Natural killer cell (primary cell): Measurements from ENCODE around the gene ANXA9. TPM values are rescaled to one million over a fixed set of nuclear protein-coding genes. Genes with fewer than 3 reads are reported as not detected.
A peak's percentile ranks its signal among the peaks of the same experiment; 100 is the strongest.

Experiments used
- ATAC-seq, 3 donors: fragments of 150-1000 bp in 2 of 3; fragments of 200-7000 bp in 1 of 3; cut with Tn5 transposase; 1 replicate in 1 of 3; 2 replicates in 2 of 3; pipeline ENCODE4 v1.10.0; 2021; ENCODE audit warnings: mild to moderate bottlenecking in 2 of 3, moderate library complexity in 2 of 3
- DNase-seq, 2 donors: peaks; one replicate each; pipeline versions ENCODE4 v3.0.0 to v3.0.0-alpha.2; 2013 to 2021; ENCODE audit warnings: mixed read lengths in 1 of 2
- H3K27ac ChIP-seq: one replicate; pipeline ENCODE4 v1.5.1; 2013; ENCODE audit warnings: mild to moderate bottlenecking, low read length
- H3K27me3 ChIP-seq: one replicate; pipeline ENCODE4 v1.6.1; 2013; ENCODE audit warnings: low read length; ENCODE audit not compliant: control insufficient read depth, insufficient read depth
- H3K36me3 ChIP-seq: one replicate; pipeline ENCODE4 v1.6.1; 2013; ENCODE audit warnings: low read length; ENCODE audit not compliant: control insufficient read depth, insufficient read depth
- H3K4me1 ChIP-seq: one replicate; pipeline ENCODE4 v1.6.1; 2013; ENCODE audit warnings: low read length; ENCODE audit not compliant: control insufficient read depth, insufficient read depth
- H3K4me3 ChIP-seq: one replicate; pipeline ENCODE4 v1.5.1; 2013; ENCODE audit warnings: low read length
- H3K9me3 ChIP-seq: one replicate; pipeline ENCODE4 v1.6.1; 2013; ENCODE audit warnings: low read length; ENCODE audit not compliant: control insufficient read depth, insufficient read depth
- H3K27ac Mint-ChIP-seq, 2 donors: one replicate each; pipeline ENCODE4 v1.8.0; 2022; ENCODE audit warnings: mild to moderate bottlenecking in 2 of 2, mixed read lengths in 2 of 2, moderate library complexity in 1 of 2
- H3K27me3 Mint-ChIP-seq, 2 donors: one replicate each; pipeline ENCODE4 v1.8.0; 2022; ENCODE audit warnings: low read depth in 2 of 2, mixed read lengths in 2 of 2
- H3K36me3 Mint-ChIP-seq: one replicate; pipeline ENCODE4 v1.8.0; 2022; ENCODE audit warnings: mixed read lengths
- H3K4me1 Mint-ChIP-seq, 2 donors: one replicate each; pipeline ENCODE4 v1.8.0; 2022; ENCODE audit warnings: mixed read lengths in 2 of 2
- H3K4me3 Mint-ChIP-seq: one replicate; pipeline ENCODE4 v1.8.0; 2022; ENCODE audit warnings: mild to moderate bottlenecking, moderate library complexity, mixed read lengths
- H3K9me3 Mint-ChIP-seq, 2 donors: one replicate each; pipeline ENCODE4 v1.8.0; 2022; ENCODE audit warnings: mixed read lengths in 2 of 2
- CTCF ChIP-seq: fragments of 200-600 bp; IDR thresholded peaks from one replicate; pipeline ENCODE4 v1.8.0; 2022; ENCODE audit warnings: antibody characterized with exemption
- whole genome bisulfite sequencing: methylation state at CpG from one replicate; pipeline ENCODE4 v1.1.7; 2013; ENCODE audit warnings: missing lambda C conversion rate; ENCODE audit not compliant: insufficient coverage; 5-methylcytosine and 5-hydroxymethylcytosine counted together
- intact Hi-C: fragments of 100-400 bp; cut with micrococcal nuclease; formaldehyde crosslinking; loops from one replicate; pipeline ENCODE4 v1.14.2; 2022
- total RNA-seq, 4 donors: library from RNA; stranded (reverse); fragments of 120-200 nt in 1 of 4; gene quantifications; one replicate each; pipeline versions ENCODE4 v1.2.3 to v1.2.4, GENCODE V29; 2013 to 2022

Gene ANXA9
- total RNA-seq, 3 donors from 2014 or later (not counting 1 experiment from before 2014, with no cell fraction given): 0.25 TPM; not detected in 2

GRCh38 chr1:150967936-150968335 lies 14.2 kb upstream of the ANXA9 start:
- H3K36me3 Mint-ChIP-seq: peaks cover 17% of the 10 kb centered on the region
- peak overlapping the region in 1 of 2 donors; percentile 68 for H3K27ac Mint-ChIP-seq

GRCh38 chr1:150968491-150968890 lies 13.6 kb upstream of the ANXA9 start:
- Mint-ChIP-seq H3K4me1 (peaks cover 35 to 46% of the 10 kb centered on the region in 2 donors), H3K4me3 (no peak overlapping the region), H3K9me3 (no peaks in the 10 kb centered on the region), H3K36me3 (peaks cover 17% of the 10 kb centered on the region), H3K27ac (peak overlapping the region in 1 of 2 donors; percentile 68), H3K27me3 (no peaks in the 10 kb centered on the region)
- intact Hi-C loops: no loop called here
- DNase-seq (no peak), ATAC-seq (no peak)
- WGBS: 95% methylated on average over 4 of the region's 4 CpGs
- Histone ChIP-seq H3K4me3 (no peak overlapping the region), H3K4me1 (peaks cover 26% of the 10 kb centered on the region), H3K27me3 (no peaks in the 10 kb centered on the region), H3K27ac (no peak overlapping the region), H3K36me3 (peaks cover 53% of the 10 kb centered on the region), H3K9me3 (no peaks in the 10 kb centered on the region)
- no peak for TF ChIP-seq CTCF

More at GRCh38 chr1:150967936-150968335, 14.2 kb upstream of the ANXA9 start:
- peaks cover 21% of the 10 kb centered on the region for H3K4me1 ChIP-seq
- ATAC-seq (no peak), DNase-seq (no peak)
- WGBS: 97% methylated on average over 13 of the region's 13 CpGs
- Mint-ChIP-seq H3K4me1 (peaks cover 29 to 41% of the 10 kb centered on the region in 2 donors), H3K4me3 (no peak overlapping the region), H3K27me3 (no peaks in the 10 kb centered on the region), H3K9me3 (no peaks in the 10 kb centered on the region)
- peaks cover 58% of the 10 kb centered on the region for H3K36me3 ChIP-seq
- H3K9me3 ChIP-seq: no peaks in the 10 kb centered on the region
- H3K27ac ChIP-seq: no peak overlapping the region
- no peak overlapping the region for H3K4me3 ChIP-seq
- intact Hi-C loops: no loop called here
- TF ChIP-seq CTCF: no peak
- no peaks in the 10 kb centered on the region for H3K27me3 ChIP-seq

GRCh38 chr1:150969626-150970025 lies 12.5 kb upstream of the ANXA9 start:
- no peak for DNase-seq
- H3K27me3 Mint-ChIP-seq: no peaks in the 10 kb centered on the region

More at GRCh38 chr1:150969626-150970025, 12.5 kb upstream of the ANXA9 start:
- no peak for TF ChIP-seq CTCF
- Mint-ChIP-seq H3K9me3 (no peaks in the 10 kb centered on the region), H3K4me3 (no peak overlapping the region), H3K4me1 (peaks cover 39 to 50% of the 10 kb centered on the region in 2 donors), H3K27ac (no peak overlapping the region), H3K36me3 (peaks cover 9% of the 10 kb centered on the region)
- WGBS: 64% methylated on average over 3 of the region's 3 CpGs
- intact Hi-C loops: no loop called here
- H3K27me3 ChIP-seq: no peaks in the 10 kb centered on the region
- ATAC-seq: no peak
- no peak overlapping the region for H3K27ac ChIP-seq
- H3K4me3 ChIP-seq: no peak overlapping the region
- peaks cover 32% of the 10 kb centered on the region for H3K4me1 ChIP-seq
- H3K9me3 ChIP-seq: no peaks in the 10 kb centered on the region
- peaks cover 41% of the 10 kb centered on the region for H3K36me3 ChIP-seq
